HuH-7.5 (cell line): ENCODE measurements around the gene NPPA.

ENCODE experiments used
- DNase-seq: peaks from one replicate; pipeline ENCODE4 v3.0.0; 2011; ENCODE audit warnings: low spot score

Gene NPPA

DNA sequence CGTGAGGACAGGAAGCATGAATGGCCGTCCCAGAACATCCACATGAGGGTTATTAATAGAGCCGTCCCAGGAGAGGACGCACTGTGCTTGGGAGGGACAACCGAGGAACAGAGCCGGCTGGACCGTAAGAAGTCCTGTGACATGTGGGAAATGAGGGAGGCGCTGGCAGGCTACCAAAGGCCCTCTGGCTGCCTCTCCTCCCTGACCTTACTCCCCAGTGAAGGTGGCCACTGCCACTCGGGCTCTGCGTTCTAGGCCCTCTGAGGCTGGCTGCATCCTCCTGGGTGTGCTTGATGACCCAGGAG is 26.6 kb upstream of the NPPA start:
- DNase-seq, result no peak

DNA sequence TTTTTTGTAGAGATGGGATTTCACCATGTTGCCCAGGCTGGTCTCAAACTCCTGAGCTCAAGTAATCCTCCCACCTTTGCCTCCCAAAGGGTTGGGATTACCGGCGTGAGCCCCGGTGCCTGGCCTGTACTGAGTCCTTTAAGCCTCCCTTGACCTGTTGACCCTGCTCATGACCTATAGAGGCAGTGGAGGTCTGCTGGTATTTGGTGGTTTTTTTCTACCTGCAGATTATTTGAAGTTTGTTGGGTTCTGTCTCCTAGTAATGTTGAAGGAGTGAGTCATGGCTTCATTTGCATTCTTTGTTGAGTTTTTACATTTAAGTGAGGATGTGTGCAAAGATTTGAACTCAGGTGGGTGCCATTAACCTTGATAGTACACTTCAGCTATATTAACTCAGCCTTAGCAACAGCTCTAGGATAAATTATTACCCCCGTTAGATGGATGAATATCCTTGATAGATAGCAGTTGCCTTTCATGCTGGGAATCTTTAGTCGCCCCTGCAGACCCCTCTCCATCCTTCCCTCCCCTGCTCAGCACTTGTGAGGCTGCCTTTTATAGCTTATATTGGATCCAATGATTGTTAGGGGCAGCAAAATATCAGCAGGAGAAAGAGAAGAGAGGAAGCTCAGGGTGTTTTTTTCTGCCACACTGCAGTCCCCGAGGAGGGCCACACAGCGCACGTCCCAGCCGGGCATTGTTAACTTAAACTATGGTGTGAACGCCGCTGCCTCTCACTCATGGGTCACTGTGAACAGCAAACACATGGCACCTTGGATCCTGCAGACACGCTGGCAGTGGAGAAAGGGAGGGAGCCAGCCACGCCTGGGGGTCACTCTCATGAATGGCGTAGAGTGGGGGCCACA is 26.0 kb upstream of the NPPA start:
- DNase-seq, result no peak

DNA sequence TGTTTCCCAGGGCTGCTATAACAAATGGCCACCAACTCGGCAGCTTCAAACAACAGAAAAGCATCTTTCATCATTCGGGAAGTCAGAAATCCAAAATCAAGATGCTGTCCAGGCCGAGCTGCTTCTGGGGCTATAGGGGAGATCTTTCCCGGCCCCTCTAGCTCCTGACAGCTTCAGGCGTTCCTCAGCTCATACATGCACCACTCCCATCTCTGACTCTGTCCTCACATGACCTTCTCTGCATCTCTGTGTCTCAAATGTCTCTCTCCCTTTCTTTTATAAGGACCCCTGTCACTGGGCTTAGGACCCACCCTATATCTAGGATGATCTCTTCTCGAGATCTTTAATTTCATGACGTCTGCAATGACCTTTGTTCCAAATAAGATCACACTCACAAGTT is 25.0 kb upstream of the NPPA start:
- no peak for DNase-seq

DNA sequence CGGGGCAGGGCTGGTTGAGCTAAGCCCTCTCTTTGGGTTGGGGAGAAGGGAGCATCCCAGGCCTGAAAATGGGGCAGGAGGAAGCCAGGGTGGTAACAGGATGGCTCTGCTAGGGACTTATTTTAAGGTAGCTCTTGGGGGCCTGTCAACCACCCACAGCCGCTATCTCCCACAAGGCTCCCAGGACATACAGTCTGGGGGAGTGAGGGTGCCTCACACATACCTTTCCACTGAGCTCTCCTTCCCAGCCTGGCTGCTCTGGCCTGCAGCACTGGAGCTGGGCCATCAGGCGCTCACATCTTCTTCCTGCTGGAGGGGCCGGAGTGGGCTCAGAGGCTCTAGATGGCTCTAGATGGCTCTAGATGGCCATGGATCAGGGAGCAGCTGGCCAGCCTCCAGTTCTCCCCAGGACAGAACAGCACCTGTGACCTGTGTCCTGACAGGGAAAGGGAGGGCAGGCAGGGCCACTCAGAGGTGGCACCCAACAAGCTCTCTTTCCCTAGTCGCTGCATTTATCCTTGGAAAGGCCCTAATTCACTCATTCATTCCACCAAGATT is 22.1 kb upstream of the NPPA start:
- no peak for DNase-seq

DNA sequence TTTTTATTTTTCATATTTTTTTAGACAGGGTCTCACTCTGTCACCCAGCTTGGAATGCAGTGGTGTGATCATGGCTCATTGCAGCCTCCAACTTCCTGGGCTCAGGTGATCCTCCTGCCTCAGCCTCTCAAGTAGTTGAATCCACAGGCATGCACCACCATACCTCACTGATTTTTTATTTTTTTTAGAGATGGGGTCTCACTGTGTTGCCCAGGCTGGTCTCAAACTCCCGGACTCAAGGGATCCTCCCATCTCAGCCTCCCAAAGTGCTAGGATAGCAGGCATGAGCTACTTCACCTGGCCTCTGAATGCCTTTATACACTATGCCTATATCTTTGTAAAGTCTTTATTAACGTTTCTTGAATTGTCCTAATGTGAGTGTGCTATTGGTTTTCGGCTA is 21.5 kb upstream of the NPPA start:
- DNase-seq, result no peak

DNA sequence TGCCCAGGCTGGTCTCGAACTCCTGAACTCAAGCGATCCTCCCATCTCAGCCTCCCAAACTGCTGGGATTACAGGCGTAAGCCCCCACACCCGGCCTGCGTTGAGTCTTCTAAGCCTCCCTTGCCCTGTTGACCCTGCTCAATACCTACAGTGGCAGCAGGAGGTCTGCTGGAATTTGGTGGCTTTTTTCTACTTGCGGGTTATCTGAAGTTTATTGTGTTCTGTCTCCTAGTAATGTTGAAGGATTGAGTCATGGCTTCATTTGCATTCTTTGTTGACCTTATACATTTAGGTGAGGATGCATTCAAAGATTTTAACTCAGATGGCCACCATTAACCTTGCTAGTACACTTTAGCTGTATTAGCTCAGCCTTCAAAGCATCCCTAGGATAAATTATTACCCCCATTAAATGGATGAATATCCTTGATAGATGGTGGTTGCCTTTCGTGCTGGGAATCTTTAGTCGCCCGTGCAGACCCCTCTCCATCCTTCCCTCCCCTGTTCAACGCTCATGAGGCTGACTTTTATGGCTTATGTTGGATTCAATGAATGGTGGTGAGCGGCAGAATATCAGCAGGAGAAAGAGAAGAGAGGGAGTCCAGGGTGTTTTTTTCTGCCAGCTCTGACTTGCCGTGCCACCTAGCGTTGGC is 20.9 kb upstream of the NPPA start:
- no peak for DNase-seq

DNA sequence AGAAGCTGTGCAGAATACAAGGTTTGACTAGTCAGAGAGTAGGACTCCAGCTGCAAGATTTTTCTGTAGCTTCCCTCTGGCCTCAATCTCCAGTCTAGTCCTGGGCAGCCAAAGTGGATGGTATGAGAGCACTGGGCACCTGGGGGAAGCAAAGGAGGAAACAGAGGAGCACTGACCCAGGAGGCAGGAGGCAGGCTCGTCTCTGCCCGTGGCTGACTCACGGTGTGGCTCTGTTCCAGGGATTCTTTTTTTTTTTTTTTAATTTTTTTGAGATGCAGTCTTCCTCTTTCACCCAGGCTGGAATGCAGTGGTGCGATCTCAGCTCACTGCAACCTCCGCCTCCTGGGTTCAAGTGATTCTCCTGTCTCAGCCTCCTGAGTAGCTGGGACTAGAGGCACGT is 15.3 kb upstream of the NPPA start:
- no peak for DNase-seq

DNA sequence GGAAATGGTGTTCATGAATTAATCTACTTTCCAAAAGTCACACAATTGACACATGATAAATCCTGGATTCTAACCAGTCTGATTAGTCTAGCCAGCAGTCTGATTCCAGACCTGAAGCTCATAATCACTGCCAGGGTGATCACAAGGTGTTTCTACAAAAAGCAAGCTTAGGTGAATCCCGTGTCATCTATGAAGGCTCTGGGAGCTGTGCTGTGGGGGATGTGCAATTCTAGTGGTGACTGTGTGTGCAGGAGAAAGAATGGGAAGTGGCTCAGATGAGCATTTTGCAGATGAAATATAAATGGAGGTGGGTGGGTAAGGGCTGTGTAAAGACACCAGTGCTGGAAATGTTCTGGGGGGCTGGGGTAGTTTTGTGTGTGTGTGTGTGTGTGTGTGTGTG is 13.0 kb upstream of the NPPA start:
- DNase-seq, result no peak

DNA sequence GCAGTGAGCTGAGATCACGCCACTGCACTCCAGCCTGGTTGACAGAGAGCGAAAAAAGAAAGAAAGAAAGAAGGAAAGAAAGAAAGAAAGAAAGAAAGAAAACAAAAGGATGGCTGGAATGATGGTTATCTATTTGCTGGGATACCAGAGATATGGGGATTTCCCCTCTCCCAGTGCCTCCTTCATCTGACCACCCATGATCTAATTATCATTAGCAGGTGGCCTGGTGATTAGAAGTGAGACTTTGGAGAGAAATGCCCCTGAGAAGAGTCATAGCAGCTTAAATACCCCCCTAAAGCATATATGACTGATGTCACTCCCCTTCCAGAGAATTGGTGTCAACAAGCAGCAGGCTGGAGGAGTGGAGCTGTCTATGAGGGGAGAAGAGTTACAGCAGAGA is 12.5 kb upstream of the NPPA start:
- DNase-seq, result no peak

DNA sequence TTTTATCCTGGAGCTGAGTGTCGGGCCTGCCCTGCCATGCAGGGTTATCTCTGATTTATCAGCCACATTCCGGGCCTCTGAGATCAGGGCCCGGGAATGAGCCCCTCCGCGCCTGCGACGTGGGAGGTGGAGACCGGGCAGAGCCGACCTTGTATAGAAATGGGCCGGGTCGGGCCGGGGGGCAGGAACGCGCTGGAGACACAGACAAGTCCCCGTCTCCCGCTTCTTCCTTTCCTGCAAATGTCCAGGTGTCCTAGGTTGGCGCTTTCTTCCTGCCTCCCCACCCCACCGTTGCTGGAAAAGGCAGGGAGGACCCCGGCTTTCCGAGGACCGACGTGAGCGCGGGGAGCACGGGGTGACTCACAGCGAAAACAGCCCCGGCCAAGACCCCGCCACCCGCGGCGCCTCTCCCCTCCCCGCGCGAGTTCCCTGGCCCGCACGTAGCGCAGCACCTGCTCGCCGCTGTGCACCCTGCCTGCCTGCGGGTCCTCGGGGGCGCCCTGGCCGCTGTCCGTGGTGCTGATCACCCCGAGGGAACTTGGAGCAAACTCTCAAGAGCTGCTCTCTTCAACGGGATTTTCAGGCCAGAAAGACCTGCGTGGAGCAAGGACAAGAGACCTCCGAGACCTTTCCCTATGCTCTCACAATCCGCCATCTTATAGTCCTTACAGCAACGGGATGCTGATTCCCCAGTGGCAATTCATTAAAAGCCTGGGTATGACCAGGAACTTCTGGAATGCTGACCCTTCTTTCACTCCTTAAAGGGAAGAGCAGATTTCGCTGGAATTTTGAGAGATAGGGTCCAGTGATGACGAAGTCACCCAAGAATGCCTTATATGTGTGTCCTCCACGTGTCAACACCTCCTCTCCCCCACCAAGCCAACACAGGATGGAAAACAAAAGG is 11.6 kb upstream of the NPPA start:
- peak; percentile 74 for DNase-seq

DNA sequence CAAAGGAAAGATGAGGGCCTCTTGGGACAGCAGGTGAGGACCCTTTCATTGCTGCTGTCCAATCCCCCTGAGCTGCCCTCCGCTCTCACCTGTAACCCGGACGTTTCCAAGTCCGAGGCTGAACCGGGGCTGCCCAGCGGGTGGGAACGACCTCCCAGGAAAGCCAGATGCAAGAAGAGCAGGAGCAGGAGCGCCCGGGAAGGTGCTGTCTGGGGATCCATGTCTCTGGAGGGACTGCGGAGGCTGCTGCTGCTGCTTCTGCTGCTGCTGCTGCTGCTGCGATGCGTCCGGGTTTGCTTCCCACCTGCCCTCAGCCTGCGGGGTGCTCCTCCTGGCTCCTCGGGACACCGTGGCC is 11.0 kb upstream of the NPPA start, which contains the start of gene NPPB:
TSS of gene NPPB (minus strand) at position 333 of the 355 bp plus-strand sequence. CDS start at position 221, 112 bp downstream.
- DNase-seq, result no peak

DNA sequence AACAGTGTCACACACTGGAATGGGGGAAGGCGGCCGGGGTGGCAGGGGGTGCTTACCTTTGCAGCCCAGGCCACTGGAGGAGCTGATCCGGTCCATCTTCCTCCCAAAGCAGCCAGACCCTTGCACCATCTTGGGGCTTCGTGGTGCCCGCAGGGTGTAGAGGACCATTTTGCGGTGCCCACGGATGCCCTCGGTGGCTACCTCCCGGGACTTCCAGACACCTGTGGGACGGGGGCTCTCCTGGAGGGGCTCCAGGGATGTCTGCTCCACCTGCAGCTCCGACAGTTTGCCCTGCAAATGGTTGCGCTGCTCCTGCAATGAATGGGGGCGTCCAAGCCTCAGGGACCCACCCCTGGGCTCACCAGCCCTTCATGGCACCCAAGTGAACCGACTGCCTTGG is 10.6 kb upstream of the NPPA start:
- DNase-seq, result no peak

DNA sequence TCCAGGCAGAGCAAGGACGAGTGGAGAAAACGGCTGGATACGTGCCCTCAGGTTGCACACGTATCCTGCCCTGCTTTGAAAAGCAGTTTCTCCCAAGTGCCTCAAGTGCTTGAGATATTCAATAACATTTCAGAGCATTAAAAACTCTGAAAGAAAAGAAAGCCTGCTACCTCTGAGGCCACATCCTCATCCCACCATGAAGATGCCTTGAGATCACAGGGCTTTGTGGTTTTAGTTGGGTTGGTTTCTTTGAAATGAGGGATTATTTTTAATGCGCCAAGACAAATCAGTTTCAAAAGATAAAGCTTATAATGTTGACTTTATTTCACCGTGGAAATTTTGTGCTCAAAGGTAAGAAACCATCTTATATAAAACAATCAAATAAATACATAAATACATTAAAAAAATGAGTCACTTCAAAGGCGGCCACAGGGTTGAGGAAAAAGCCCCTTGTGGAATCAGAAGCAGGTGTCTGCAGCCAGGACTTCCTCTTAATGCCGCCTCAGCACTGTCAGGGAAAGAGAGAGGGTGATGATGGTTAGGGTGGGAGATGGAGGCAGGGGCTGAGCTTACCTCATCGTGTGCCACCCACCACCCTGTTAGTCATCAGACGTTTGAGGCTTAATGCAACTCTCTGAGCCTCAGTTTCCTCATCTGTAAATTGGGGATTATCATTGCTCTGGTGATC is 9.7 kb upstream of the NPPA start:
- no peak for DNase-seq

DNA sequence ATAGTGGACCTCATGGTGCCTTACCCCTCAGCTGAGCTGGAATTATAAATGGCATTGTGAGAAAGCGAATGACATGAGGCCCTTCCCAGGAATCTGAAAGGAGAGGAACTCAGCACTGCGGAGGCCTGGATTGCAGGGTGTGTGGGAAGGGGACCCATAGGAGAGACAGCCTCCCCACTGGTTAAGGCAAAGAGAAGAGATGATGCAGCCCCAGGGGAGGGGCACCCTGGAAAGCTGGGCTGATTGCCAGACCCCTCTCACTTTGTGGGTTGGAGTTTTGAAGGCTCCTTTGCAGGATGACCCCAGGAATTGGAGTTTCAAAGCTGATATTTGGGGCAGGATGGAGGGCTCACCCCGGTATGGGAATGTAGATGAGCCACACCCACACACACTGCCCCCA is 9.1 kb upstream of the NPPA start:
- no peak for DNase-seq

DNA sequence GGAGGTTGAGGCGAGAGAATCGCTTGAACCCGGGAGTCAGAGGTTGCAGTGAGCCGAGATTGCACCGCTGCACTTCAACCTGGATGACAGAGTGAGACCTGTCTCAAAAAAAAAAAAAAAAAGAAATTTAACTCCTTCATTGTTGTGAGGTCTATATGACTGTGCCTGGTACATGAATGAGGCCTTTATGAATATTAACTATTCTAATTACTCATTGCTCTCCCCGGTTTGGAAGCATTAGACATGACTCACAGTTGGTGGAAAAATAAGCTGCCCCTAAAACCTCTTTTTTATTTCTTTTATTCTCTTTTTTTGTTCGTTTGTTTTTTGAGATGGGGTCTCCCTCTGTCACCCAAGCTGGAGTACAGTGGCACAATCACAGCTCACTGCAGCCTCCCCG is 7.8 kb upstream of the NPPA start:
- DNase-seq, result no peak

DNA sequence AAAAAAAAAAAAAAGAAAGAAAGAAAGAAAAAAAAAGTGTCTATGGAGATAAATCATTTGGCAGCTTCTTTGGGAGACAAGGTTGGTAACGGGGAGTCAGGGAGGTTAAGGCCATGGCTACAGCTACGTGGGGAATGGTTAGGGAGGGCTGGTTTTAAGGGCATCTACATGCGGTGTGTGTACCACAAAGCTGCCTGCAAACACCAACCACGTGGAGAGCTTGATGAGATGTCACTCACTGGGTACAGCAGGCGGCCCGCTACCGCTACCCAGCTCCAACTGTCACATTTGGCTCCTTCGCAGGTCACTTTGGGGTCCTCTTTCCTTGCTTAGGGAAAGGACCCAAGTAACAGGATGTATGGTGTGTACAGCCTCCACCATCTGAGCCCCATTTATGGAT is 6.9 kb upstream of the NPPA start:
- DNase-seq, result no peak

DNA sequence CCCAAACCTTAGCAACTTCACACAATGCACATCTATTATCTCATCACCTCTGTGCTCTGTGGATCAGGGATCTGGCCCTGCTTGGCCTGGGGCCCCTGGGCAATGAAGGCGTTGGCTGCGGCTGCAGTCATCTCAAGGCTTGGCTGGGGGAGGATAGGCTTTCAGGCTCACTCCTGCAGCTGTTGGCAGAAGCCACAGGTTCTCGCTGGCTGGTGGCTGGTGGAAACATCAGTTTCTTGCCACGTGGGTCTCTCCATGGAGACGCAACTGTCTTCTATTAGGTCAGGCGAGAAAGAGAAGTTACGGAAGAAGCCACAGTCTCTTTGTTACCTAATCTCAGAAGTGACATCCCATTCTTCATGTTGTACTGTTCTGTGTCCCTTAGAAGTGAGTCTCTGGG is 3.6 kb upstream of the NPPA start:
- DNase-seq, result no peak

DNA sequence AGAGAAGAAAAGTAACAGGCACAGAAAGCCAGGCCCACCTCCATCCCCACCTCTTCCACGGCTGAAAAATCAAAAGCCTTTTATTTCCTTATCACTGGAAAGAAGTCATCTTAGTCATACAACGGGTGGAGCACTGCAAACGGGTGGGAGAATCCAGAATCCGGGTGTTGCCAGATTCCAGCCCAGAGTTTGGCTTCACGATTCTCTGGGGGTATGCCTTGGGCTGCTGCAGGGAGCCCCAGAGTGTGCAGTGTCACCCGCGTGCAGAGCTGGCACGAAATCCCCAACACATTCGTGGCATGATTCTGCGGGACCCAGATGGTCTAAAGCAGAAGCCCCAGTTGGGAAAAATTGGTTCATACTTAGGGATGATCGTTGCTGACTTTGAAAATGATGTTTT is 2.6 kb upstream of the NPPA start:
- no peak for DNase-seq

DNA sequence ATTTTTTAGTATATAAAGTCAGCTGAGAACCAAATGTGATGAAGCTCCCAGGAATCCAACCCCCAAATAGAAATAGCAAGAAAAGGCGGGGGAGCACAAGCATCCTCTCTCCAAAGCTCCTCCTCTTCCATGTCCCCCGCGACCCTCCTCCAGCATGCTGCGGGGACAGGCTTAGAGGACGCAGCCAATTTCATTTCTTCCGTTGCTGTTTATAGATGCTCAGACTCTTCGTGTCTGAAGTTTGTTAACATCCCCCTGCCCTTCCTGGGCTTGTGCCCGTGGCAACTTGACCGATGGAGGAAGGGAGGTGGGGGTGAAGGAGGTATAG is 754 bp upstream of the NPPA start:
- no peak for DNase-seq

DNA sequence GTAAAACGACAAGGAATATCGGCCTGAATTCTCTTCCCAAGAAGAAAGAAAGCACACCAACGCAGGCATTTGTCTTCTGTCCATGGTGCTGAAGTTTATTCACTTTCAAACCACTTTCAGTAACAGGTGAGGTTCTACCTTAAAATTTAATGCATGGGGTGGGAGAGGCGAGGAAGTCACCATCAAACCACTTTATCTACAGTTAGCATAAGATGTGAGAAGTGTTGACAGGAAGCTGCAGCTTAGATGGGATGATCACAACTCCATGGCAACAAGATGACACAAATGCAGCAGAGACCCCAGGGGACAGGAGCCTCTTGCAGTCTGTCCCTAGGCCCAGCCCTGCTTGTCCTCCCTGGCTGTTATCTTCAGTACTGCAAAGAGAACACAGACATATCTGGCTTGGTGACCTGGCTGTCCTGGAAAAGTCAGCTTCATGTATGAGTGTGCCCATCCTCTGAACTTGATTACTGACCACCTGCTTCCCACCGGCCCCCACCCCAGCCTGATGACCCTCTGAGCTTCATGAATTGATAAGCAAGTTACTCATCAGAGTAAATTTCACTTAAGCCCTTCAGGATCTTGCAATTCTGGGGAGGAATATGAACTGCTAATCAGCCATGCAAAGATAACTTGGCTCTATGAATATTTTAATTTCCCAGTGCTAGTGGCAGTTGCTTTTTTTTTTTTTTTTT is 1.8 kb downstream of the NPPA start:
- DNase-seq, result no peak

DNA sequence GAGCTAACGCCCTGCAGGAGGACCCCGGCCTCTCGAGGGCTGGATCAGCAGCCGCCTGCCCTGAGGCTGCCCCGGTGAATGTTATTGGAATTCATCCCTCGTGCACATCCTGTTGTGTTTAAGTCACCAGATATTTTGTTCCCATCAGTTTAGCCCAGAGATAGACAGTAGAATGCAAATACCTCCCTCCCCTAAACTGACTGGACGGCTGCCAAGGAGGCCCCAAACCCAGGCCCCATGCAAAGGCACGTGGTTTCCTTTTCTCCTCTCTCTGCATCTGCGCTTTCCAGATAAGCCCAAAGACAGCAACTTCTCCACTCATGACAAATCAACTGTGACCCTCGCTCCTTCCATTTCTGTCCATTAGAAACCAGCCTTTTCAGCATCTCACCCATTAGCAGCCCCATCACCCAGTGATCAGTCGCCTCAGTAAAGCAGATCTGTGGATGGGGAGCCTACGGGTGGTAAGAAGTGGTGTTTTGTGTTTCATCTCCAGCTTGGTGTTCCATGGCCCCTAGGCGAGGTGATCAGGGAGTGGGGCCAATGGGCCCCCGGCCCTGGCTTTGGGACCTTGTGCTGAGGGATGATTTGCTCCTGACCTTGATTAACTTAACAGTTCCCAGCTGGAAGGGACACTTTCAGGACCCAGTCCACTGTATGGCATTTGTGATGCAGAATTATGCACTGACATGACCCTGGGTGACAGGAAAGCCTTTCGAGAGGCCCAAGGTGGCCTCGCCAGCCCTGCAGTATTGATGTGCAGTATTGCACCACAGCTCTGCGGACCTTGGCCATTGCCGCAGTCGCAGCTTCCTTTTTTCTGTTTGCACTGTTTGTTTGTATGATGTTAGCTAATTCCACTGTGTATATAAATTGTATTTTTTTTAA is 5.2 kb downstream of the NPPA start:
- DNase-seq, result peak; percentile 80
